Measurements from ENCODE around the gene ZSCAN31. TPM values are rescaled to one million over a fixed set of nuclear protein-coding genes. Genes with fewer than 3 reads are reported as not detected.
A peak's percentile ranks its signal among the peaks of the same experiment; 100 is the strongest.

The ZSCAN31 gene
- total and polyA plus RNA-seq, 9 of the 15 experiments (the other 6 are each of a cell fraction or from before 2014, with no cell fraction given) = 3.9 to 12.1 (median 7.0) TPM

DNA sequence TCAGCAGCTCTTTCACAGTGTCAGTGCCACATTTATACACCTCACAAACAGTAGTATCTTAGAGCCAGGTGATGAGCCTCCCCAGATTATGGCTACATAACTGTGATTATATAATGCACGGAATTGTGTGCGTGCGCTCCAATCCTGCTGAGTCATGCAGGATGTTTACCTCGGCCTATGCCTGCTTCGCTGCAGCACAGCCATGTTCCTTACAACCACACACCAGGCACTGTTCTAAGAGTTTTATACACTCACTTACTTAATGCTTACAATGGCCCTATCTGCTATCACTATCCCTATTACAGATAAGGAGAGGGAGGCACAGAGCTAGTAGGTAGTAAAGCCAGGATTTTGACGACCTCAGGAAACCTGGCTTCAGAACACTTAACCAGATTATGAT lies 21.1 kb upstream of the ZSCAN31 start (continued):
- TF ChIP-seq MLX (CRISPR knock-in tag; conservative IDR thresholded peaks at IDR 0.05) = no peak
- peak; percentile 30 for TF ChIP-seq ZNF280A (IDR thresholded peaks at IDR 0.05; ENCODE audit: low read depth, partially characterized antibody)
- no peak for TF ChIP-seq PHF20 (IDR thresholded peaks at IDR 0.05; ENCODE audit: partially characterized antibody)
- TF ChIP-seq ZNF224 (CRISPR knock-in tag; IDR thresholded peaks at IDR 0.05) = no peak
- TF ChIP-seq C11orf30 (IDR thresholded peaks at IDR 0.05; ENCODE audit: low read depth) = peak; percentile 87
- TF ChIP-seq STAT5A (IDR thresholded peaks at IDR 0.05; ENCODE audit: borderline replicate concordance, low read length) = no peak
- no peak for TF ChIP-seq PHB2 (IDR thresholded peaks at IDR 0.05; ENCODE audit: low read depth)
- TF ChIP-seq, protein P1, sequence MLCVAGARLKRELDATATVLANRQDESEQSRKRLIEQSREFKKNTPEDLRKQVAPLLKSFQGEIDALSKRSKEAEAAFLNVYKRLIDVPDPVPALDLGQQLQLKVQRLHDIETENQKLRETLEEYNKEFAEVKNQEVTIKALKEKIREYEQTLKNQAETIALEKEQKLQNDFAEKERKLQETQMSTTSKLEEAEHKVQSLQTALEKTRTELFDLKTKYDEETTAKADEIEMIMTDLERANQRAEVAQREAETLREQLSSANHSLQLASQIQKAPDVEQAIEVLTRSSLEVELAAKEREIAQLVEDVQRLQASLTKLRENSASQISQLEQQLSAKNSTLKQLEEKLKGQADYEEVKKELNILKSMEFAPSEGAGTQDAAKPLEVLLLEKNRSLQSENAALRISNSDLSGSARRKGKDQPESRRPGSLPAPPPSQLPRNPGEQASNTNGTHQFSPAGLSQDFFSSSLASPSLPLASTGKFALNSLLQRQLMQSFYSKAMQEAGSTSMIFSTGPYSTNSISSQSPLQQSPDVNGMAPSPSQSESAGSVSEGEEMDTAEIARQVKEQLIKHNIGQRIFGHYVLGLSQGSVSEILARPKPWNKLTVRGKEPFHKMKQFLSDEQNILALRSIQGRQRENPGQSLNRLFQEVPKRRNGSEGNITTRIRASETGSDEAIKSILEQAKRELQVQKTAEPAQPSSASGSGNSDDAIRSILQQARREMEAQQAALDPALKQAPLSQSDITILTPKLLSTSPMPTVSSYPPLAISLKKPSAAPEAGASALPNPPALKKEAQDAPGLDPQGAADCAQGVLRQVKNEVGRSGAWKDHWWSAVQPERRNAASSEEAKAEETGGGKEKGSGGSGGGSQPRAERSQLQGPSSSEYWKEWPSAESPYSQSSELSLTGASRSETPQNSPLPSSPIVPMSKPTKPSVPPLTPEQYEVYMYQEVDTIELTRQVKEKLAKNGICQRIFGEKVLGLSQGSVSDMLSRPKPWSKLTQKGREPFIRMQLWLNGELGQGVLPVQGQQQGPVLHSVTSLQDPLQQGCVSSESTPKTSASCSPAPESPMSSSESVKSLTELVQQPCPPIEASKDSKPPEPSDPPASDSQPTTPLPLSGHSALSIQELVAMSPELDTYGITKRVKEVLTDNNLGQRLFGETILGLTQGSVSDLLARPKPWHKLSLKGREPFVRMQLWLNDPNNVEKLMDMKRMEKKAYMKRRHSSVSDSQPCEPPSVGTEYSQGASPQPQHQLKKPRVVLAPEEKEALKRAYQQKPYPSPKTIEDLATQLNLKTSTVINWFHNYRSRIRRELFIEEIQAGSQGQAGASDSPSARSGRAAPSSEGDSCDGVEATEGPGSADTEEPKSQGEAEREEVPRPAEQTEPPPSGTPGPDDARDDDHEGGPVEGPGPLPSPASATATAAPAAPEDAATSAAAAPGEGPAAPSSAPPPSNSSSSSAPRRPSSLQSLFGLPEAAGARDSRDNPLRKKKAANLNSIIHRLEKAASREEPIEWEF (CRISPR knock-in tag; IDR thresholded peaks at IDR 0.05) = peak; percentile 75; the same call in 1 of the 2 replicates

Data from K562 (cell line).